HG03159 (cell line): ENCODE data around the gene PICALM.
A peak's percentile ranks its signal among the peaks of the same experiment; 100 is the strongest.

ENCODE experiments used
- ATAC-seq: cut with Tn5 transposase; IDR thresholded peaks from one replicate; pipeline ENCODE4 v1.9.1; 2021; ENCODE audit warnings: mild to moderate bottlenecking, moderate library complexity; ENCODE audit not compliant: unreplicated experiment

Gene PICALM

DNA sequence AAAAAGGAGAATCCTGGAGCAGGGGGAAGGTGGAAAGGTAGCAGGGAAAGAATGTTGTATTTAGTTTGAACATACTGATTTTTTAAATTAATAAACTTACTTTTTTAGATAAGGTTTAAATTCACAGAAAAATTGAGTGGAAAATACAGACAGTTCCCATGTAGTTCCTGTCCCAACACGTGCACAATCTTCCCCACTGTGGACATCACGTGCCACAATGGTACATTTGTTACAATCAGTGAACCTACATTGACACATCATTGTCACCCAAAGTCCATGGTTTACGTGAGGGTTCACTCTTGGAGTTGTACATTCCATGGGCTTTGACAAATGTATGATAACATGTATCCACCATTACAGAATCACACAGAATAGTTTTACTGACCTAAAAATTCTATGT, 10.5 kb upstream of the PICALM start:
- no peak for ATAC-seq

DNA sequence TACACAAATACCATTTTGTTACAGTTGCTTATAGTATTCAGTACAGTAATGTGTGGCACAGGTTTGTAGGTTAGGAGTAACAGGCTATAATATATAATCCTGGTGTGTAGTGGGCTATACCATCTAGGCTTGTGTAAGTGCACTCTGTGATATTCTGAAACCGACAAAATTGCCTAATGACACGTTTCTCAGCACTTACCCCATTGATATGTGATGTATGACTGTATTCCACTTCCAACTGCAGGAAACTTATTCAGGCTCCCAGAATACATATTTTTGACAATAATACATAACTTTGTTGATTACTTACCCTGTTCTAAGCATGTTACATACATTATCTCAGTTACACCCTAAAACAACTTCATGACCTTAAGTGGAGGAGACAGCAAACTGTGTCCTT, 5.1 kb upstream of the PICALM start:
- ATAC-seq, result no peak

DNA sequence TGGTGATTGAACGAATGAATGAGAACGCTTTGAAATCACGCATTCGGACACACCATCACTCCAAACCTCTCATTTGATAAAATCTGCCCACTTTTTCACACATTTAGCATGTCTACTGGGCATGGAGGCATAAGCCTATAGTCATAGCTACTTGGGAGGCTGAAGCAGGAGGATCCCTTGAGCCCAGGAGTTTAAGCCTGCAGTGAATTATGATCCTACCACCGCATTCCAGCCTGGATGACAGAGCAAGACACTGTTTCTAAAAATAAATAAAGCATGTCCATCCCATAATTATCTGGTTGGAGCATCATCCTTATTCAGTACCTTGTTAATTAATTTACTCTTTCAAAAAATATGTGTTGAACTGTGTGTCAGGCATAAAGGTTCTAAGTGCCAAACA, 3.3 kb upstream of the PICALM start:
- no peak for ATAC-seq

DNA sequence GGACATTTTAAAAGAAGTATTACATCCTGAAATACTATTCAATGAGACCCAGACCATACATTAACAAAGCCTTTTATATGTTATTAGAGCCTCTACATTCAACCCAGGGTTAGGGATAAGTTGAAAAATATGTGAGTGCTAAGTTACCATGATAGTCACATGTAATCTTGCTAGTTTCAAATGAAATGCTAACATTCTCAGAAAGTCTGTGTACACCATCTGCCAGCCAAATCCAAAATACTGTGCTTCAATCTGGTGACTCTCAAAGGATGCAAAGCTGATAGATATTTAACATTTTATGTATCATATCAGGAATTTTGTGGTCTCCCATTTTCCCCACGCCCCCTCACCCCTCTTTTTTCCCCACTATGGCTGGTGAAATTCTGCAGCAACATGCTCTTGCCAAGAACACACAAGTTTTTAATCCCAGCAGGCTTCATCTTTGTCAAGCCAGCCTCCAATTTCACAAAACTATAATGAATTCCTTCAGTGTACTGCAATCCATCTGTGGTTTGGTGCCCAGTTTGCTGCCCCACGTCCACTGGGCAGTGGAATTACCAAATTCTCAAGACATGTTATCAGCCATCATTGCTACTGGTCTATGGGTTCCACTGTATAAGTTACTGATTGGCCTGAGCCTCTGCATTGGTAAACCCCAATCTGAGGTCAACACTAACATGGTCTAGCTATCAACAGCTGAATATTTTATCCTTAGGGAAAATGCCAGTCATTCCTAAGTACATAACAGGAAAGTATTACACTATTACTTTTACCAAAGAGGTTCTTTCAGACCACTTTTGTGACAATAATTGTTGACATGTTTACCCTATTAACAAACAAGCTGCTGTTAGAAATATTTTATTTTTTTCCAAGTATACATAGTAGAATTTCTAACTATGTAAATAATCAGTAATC, 1.5 kb upstream of the PICALM start:
- ATAC-seq, result no peak

DNA sequence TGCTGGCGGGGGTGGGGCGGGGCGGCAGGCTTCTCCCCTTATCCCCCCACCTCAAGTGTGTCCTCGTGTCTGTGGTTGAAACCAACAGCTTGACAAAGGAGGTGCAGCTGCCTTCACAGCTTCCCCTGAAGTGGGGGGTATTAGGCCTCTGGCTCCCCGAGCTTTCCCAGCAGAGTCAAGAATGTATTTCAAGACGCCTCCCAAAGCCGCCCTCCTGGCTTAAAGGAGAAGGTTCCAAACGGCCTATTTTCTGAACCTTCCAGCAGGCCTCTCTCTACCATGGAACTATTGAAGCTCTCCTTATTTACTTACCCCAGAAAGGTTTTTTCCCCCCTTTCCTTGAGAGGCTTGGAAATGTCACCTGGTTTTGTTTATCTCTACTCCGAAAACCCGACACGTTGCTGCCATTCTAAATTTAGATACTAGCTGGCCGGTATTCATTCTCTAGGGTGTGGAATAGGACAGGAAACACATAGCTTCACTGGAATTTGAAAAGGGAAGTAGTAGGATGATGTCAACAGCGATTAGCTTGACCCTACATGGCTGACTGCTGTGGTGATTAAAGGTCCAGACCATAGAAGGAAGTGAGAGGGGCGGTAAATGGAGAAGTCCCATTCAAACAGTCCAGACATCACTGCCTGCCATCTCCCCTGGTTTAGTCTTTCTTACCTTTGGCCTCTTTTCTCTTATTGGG, 671 bp upstream of the PICALM start:
- peak; percentile 29 for ATAC-seq

DNA sequence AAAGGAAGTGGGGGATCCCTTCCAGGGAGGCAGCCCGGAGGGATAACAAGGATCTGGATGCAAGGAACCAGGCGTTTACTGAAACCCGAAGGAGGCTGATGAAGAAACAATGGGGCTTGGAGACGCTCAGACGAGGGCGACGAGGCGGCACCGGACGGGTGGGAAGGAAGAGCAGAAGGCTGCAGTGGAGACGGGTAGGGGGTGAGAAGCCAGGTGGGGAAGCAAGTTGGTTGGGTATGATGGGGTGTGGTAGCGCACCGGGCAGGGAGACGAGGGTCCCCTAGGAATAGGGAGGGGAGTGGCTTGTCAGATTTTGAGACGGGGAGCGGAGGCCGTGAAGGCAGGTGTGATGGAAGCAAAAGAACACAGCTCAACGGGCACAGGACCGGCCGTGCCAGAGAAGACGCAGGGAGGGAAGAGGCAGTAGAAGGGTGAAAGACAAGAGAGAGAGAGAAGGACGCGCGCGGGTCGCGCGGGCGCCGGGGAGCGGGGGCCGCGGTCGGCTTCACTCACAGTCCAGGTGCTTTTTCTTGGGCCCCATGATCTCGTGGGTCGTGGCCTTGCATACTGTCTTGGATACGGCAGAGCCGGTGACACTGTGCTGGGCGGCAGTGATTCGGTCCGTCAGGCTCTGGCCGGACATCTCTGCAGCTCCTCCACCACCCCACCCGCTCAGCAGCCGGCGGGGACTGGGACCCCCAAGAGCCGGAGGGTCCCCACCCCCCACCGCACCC, 579 bp downstream of the PICALM start:
- peak; percentile 15 for ATAC-seq

DNA sequence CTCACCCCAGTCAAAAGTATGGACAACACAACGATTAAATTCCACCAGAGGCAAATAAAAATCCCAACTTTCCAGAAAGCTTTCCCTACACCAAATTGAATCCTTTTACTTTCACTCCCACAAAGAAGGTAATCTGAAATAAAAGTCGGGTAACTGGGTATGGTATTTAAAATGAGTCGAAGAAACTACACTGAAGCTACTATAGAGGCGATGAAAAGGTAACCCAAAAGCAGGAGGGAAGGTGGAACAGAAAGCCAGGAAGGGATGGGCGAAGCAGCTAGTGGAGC, 1.1 kb downstream of the PICALM start:
- ATAC-seq, result no peak

DNA sequence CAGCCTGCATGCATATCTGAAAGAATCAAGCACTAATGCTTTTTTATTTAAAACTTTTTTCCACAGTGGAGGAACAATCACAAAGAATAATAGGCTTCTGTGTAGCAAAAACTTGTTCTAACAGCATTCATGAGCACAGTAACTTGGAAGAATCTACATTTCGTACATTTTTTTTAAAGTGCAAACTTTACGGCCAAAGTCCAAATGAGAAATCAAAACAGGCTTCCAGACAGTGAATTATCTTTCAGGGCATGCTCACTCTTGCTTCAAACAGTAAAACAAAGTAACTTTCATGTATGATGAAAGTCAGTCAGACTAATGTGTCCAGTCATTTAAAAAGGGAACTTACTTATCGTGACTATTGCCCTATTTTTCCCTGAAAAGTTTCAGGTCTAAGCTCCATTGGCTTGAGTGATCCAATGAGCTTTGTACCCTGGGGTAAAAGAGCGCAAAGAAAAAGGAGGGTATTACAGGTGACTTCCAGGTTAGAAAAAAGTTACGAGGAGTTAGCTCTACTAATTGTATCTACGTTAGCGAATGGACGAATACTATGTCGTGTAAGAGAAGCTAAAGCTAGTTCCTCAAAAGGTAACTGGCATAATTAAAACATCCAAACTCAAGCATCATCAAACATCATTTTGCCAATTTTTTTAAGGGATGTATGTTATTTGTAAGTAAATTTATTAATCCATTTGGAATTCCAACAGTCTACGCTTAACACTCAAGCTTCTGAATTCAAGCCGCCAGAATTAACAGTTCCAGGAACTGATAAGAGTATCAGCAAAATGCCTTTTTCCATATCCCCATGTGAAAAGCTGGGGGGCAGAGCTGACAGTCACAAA, 1.7 kb downstream of the PICALM start:
- no peak for ATAC-seq

DNA sequence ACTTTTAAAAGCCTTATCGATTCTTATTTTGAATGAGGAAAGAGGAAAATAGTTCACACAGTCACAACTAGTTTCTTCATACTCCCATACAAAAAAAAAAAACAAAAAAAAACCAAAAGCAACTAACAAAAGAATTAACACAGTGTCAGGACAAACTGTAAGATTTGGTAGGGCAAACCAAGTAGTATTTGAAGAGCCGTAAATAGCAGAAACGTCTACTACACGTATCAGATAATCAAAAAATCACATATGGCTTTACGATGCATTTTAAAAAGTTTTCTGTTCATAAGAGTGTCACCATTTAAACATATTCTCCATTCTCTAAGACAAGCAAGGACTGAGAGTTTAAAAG, 2.3 kb downstream of the PICALM start:
- no peak for ATAC-seq

DNA sequence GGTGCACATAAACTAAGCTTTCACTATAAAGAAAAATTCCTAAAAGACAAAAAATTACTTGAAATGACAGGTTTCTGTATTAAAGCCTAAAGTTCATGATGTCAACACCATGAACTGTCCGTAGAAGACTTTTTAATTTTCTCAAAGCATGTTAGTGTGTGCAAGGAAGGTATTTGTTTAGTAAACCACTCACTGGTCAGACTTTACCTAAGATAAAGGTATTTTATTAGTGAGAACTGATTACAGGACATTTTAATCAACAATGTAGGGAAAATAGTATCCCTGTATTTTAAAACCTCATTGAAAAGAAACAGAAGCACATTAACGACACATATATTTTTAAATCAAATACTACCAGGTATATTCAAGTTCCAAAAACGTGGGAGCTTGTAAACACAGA, 2.9 kb downstream of the PICALM start:
- ATAC-seq, result no peak

DNA sequence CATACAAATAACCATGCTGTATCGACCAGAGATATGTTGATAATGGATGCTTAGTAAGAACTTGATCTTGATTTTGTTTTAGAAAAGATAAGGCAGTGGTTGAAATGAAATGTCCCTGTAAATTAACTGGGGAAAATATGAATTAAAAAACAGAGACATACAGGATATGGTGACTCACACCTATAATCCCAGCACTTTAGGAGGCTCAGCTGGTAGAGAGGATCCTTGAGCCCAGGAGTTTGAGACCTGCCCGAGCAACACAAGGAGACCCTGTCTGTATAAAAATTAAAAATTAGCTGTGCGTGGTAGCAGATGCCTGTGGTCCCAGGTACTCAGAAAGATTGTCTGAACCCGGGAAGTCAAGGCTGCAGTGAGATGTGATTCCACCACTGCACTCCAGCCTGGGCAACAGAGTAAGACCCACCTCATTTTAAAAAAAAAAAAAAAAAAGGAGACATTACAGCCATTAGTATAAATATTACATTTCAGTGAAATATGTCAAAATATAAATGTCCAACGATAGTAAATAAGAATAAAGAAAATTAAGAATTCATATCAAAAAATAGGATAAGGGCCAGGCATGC, 4.6 kb downstream of the PICALM start:
- no peak for ATAC-seq

DNA sequence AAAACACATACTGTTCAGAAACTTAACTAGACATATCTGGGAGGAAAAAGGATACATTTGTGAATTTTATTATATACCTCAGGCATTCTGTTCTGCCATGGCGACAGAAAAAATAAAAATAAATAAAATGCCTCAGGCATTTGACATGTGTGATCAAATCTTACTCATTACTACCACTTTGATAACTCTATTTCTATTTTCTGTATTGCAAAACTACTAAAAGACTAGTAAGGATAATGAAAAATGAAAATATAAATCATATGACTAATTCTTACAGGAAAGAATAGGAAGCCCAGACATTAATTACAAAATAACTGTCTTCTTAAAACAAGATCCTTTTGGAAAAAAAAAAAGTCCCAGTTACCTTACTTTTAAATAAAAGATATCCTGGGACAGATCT, 5.3 kb downstream of the PICALM start:
- no peak for ATAC-seq

DNA sequence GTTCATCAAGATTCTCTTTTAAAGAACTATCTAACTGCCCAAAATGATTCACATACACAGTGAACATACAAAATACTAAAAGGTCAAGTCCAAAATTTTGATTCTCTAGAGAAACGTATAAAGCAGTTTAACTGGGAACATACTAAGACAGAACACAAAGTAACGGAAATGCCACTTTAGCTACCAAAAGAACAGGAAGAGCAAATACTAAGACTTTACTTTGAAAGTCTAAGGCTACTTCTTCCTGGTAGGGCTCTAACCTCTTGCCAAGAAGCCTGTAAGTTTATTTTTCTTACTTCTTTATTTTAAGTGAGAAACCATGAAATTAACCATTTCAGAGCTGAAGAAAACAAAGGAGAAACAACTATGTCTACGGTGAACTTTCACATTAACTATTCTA, 6.2 kb downstream of the PICALM start:
- ATAC-seq, result no peak

DNA sequence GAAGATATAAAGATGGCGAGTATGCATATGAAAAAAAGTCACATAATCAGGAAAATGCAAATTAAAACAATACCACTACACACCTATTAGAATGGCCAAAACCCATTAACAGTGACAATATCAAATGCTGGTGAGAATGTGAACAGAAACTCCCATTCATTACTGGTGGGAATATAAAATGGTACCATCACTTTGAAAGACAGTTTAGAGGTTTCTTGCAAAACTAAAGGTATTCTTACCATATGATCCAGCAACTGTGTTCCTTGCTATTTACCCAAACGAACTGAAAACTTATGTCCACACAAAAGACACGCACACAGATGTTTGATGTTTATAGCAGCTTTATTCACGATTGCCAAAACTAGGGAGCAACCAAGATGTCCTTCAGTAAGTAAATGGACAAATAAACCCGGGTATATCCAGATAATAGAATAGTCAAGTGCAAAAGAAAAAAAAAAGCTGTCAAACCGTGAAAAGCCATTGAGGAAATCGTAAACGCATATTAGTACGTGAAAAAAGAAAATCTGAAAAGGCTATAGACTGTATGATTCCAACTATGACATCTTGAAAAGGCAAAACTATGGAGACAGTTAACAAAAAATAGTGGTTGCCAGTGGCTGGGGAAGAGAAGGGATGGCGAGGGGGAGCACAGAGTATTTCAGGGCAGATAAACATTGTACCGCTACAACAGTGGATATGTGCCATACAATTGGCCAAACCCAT, 7.2 kb downstream of the PICALM start:
- no peak for ATAC-seq

DNA sequence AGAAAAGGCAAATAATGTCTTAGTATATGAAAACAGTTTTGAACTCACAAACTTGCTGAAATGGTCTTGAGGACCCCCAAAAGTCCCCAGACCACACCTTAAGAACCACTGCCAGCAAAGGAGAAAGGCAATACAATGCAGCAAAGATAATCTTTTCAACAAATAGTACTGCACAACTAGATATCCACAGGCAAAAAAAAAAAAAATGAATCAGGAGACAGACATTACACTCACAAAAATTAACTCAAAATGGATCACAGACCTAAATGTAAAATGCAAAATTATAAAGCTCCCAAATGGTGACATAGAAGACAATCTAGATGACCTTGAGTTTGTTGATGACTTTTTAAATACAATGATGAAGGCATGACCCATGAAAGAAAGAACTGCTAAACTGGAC, 8.3 kb downstream of the PICALM start:
- no peak for ATAC-seq

DNA sequence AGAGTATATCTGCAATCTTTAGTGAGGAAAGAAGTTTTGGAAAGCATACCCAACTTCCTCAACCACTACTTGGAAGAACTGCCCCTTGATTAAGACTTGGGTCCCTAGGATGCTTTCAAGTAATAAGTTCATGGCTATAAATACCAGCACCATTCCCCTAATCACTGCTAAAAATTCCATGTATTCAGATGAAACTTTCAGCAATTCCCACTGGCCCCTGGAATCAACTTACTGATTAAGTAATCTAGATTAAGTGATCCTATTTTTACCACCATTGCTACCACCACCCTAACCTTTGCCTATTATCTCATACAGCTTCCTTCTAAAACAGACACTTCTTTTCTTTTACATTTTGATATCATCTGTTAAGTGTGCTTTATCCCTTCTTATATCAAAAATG, 10.5 kb downstream of the PICALM start:
- ATAC-seq, result no peak

DNA sequence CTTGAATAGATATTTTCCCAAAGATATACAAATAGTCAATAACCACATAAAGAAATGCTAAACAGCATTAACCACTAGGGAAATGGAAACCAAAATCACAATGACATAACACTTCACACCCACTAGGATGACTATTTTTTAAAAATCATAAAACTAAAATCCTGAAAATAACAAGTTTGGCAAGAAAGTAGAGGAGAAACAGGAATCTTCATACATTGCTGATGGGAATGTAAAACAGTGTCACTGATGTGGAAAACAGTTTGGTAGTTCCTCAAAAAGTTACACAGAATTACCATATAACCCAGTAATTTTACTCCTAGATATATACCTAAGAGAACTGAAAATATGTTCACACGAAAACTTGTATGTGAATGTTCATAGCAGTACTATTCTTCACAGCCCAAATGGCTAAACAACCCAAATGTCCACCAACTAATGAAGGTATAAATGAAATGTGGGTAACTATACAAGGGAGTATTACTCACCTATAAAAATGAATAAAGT, 12.5 kb downstream of the PICALM start:
- ATAC-seq, result no peak

DNA sequence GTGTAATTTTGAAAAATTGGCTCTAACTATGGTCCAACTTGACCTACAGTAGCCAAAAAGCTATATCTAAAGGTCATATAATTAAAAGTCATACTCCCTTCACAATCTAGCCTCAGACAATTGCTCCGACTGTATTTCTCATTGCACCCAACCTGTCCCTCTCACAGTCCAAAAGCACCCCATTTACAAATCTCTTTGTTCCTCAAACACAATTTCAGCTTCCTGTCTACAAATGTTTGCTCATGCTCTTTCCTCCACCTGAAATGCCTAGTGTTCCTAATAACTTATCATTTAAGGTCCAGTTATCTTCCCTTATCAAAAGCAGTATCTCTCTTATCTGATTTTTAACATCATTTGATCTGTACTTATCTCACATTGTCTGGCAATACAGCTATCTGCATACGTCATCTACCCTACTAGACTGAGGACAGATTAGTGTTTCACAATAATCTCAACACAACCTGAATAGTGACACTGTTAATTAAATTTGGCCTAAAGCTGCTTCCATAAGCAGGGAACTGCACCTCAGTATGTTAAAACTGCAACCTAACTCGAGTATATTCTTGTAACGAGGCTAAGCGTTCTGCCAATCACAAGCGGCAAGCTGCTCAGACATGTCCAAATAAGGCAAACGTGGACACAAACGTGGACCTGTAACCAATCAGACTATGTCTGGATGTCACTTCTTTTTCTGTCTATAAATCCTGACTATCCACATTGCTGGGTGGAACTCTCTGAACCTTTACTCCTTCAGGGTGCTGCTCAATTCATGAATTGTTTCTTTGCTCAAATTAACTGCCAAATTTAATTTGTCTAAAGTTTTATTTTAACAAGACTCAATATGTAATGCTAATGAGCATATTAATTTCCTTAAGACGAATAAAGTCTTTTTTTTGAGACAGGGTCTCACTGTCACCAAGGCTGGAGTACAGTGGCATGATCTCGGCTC, 15.9 kb downstream of the PICALM start:
- no peak for ATAC-seq

DNA sequence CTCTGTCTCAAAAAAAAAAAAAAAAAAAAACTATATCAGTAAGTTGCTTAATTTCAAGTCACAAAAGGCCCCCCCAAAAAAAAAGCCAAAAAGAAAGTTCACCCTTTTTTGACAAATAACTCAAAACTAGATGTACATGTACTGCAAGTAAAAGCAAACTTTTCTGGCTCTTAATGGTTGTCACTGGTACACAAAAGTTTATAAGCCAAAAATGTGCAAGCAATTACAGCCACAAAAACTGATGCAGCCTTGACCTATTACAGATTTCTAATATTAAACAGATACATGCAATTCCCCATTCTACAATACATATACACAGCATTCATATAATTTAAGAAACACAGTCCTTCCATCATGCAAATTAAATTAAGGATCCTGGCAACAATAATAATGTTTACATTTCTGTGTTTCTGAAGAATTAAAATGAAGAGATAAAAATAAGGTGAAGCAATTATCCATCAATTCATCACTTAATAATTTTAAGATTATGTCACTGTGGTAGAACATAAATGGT, 18.6 kb downstream of the PICALM start:
- ATAC-seq, result no peak
